ENCODE results near the gene NCL. TPM values are rescaled to one million over a fixed set of nuclear protein-coding genes. Genes with fewer than 3 reads are reported as not detected.

The NCL gene, protein sequence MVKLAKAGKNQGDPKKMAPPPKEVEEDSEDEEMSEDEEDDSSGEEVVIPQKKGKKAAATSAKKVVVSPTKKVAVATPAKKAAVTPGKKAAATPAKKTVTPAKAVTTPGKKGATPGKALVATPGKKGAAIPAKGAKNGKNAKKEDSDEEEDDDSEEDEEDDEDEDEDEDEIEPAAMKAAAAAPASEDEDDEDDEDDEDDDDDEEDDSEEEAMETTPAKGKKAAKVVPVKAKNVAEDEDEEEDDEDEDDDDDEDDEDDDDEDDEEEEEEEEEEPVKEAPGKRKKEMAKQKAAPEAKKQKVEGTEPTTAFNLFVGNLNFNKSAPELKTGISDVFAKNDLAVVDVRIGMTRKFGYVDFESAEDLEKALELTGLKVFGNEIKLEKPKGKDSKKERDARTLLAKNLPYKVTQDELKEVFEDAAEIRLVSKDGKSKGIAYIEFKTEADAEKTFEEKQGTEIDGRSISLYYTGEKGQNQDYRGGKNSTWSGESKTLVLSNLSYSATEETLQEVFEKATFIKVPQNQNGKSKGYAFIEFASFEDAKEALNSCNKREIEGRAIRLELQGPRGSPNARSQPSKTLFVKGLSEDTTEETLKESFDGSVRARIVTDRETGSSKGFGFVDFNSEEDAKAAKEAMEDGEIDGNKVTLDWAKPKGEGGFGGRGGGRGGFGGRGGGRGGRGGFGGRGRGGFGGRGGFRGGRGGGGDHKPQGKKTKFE
- total RNA-seq: 102 and 346 TPM in 2 replicates

GRCh38 chr2:231463698-231464575 is at the start of gene NCL:
Gene NCL (minus strand): TSS chr2:231464484. CDS start chr2:231464353, 131 bp downstream.

Other genes with a start within 250 kb of the NCL start
- under 0.01 and 0.56 TPM in 2 replicates for gene B3GNT7, start 68.8 kb downstream of the NCL start, total RNA-seq
- gene NMUR1, start 66.0 kb upstream of the NCL start, total RNA-seq: under 0.01 TPM in 1 of 2 replicates, not detected in the other
- gene TEX44, start 128.4 kb upstream of the NCL start, total RNA-seq: not detected in 2 replicates
- gene PTMA, start 244.0 kb upstream of the NCL start, total RNA-seq: 519 and 668 TPM in 2 replicates

Data from regular cardiac myocyte (primary cell).